Right lobe of liver (tissue), 4 donors: ENCODE results near the gene KRT33A.

Experiments
- POLR2A ChIP-seq: fragments of 450-650 bp; IDR thresholded peaks from one replicate; pipeline ENCODE4 v1.6.1; 2017; ENCODE audit warnings: antibody characterized with exemption, mild to moderate bottlenecking
- TF ChIP-seq, protein P1 (sequence below), 4 donors: fragments of 200-600 bp in 3 of 4; fragments of 450-650 bp in 1 of 4; IDR thresholded peaks; one replicate each; pipeline versions ENCODE4 v1.5.1 to v1.8.0; 2016 to 2022; ENCODE audit warnings: antibody characterized with exemption in 4 of 4, mild to moderate bottlenecking in 2 of 4
- donor health status: DM: no; HTN: no; CAD: no.
- donor health status: DM: no; HTN: no; CAD: no.
- donor health status: DM: no; HTN: yes; CAD: no.

DNA sequence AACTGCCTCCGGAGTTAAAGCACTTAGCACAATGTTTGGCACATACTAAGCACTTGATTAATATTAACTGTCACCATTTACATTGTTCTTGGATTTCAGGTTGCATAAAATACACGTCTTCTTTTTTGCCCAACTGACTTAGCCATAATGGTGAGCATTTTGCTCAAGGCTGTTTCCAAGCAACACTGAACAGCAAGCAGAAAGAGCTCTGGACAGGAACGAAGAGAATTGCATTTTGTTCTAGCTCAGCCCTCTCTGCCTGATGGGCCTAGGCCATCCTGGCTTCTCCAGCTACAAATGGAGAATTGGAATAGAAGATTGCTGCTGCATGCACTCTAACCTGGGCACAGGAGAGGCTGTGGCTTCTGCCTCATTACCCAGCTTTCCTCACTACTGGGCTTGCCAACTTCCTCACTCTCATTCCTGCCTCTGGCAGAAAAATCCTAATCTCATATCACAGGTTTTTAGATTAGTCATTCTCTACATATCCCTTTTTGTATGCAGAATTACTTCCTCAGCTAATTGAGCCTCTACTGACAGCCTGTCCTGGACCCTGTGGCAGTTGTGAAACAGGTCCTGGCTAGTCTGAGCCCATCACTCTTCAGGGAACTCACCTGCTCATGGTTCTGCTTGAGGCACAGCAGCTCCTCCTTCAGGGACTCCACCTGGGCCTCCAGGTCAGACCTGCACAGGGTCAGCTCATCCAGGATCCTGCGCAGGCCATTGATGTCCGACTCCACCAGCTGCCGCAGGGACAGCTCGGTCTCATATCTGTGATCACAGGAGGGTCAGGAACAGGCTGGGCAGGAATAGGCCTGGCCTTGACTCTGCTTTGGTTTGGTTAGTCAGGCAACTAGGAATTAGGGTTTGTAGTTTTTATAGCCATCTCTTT, 2.5 kb downstream of the KRT33A start:
- TF ChIP-seq, protein P1, sequence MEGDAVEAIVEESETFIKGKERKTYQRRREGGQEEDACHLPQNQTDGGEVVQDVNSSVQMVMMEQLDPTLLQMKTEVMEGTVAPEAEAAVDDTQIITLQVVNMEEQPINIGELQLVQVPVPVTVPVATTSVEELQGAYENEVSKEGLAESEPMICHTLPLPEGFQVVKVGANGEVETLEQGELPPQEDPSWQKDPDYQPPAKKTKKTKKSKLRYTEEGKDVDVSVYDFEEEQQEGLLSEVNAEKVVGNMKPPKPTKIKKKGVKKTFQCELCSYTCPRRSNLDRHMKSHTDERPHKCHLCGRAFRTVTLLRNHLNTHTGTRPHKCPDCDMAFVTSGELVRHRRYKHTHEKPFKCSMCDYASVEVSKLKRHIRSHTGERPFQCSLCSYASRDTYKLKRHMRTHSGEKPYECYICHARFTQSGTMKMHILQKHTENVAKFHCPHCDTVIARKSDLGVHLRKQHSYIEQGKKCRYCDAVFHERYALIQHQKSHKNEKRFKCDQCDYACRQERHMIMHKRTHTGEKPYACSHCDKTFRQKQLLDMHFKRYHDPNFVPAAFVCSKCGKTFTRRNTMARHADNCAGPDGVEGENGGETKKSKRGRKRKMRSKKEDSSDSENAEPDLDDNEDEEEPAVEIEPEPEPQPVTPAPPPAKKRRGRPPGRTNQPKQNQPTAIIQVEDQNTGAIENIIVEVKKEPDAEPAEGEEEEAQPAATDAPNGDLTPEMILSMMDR (IDR thresholded peaks at IDR 0.05) = no peak
- TF ChIP-seq POLR2A = no peak
